Skeletal muscle satellite cell (primary cell): ENCODE results near the gene PTPRD.

Source experiments
- H3K27me3 ChIP-seq: 2 replicates; pipeline ENCODE4 v1.7.0; 2013; ENCODE audit warnings: low read length; ENCODE audit not compliant: control insufficient read depth, insufficient read depth
- H3K36me3 ChIP-seq: 2 replicates; pipeline ENCODE4 v1.7.0; 2013; ENCODE audit warnings: mild to moderate bottlenecking, control low read depth, low read length; ENCODE audit not compliant: insufficient read depth
- H3K4me1 ChIP-seq: 2 replicates; pipeline ENCODE4 v1.7.0; 2013; ENCODE audit warnings: low read length; ENCODE audit not compliant: control insufficient read depth, insufficient read depth
- H3K4me2 ChIP-seq: 2 replicates; pipeline ENCODE4 v1.7.0; 2013; ENCODE audit warnings: mild to moderate bottlenecking, low read length
- H3K4me3 ChIP-seq: 2 replicates; pipeline ENCODE4 v1.7.0; 2013; ENCODE audit warnings: low read length
- H3K9ac ChIP-seq: 2 replicates; pipeline ENCODE4 v1.7.0; 2013; ENCODE audit warnings: mild to moderate bottlenecking, low read depth, low read length, moderate library complexity
- H3K9me3 ChIP-seq: replicated peaks from 2 replicates; pipeline ENCODE4 v1.7.0; 2013; ENCODE audit warnings: mild to moderate bottlenecking, control low read depth, low read length

PTPRD gene

GRCh38 chr9:8542537-8542936 lies 2070.3 kb downstream of the PTPRD start:
- H3K36me3 ChIP-seq, result no peaks in the 10 kb centered on the region
- no peaks in the 10 kb centered on the region for H3K4me1 ChIP-seq
- no peaks in the 10 kb centered on the region for H3K9me3 ChIP-seq
- H3K4me3 ChIP-seq, result no peak overlapping the region
- no peaks in the 10 kb centered on the region for H3K27me3 ChIP-seq
- no peak overlapping the region for H3K4me2 ChIP-seq
- H3K9ac ChIP-seq, result no peak overlapping the region

DNA sequence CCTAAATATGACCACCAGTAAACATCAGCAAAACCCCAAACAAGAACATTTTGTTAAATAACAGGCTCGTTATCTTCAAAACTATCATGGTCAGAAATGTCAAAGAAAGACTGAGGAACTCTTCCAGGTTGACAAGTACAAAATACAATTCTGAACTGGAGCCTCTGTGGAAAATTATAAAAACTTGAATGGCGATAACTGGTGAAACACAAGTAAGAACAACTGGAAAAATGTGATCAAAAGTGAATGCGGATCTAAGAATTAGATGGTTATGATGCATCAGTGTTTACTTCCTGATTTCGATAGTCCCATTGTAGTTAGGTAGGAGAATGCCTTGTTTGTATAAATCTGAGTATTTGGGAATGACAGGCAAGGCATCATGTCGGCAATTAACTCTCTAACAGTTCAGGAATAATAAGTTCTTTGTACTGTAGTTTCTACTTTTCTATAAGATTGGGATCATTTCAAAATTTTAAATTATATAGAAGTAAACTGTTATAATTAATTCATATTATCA lies 2073.1 kb downstream of the PTPRD start:
- Histone ChIP-seq H3K4me3 (no peak overlapping the region), H3K4me2 (no peak overlapping the region), H3K36me3 (no peaks in the 10 kb centered on the region), H3K9me3 (no peaks in the 10 kb centered on the region), H3K27me3 (no peaks in the 10 kb centered on the region), H3K9ac (no peak overlapping the region), H3K4me1 (no peaks in the 10 kb centered on the region)

GRCh38 chr9:8536845-8537244 lies 2076.0 kb downstream of the PTPRD start:
- Histone ChIP-seq H3K4me2 (no peak overlapping the region), H3K9ac (no peak overlapping the region), H3K4me1 (no peaks in the 10 kb centered on the region), H3K4me3 (no peak overlapping the region), H3K36me3 (no peaks in the 10 kb centered on the region), H3K9me3 (no peaks in the 10 kb centered on the region), H3K27me3 (no peaks in the 10 kb centered on the region)

GRCh38 chr9:8534828-8535227 lies 2078.0 kb downstream of the PTPRD start:
- Histone ChIP-seq H3K4me3 (no peak overlapping the region), H3K9me3 (no peaks in the 10 kb centered on the region), H3K4me2 (no peak overlapping the region), H3K4me1 (no peaks in the 10 kb centered on the region), H3K36me3 (no peaks in the 10 kb centered on the region), H3K9ac (no peak overlapping the region), H3K27me3 (no peaks in the 10 kb centered on the region)

DNA sequence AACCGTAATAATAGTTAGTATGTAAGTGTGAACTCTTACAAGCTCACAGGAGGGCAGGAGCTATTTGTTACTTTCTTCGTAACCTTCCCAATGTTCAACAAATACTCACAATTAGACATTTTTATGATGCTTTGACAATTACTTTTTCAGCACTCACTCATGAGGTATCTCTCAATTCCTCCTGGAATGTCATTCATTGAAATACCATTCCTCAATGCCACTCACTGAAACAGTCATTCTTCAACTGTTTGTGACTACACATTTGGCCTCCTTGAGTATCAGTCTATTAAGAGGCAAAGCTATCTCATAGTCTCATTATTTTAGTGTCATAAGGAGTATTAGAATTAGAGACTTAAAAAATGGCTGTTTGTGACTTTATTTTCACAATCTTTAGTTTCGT lies 2079.1 kb downstream of the PTPRD start:
- H3K4me3 ChIP-seq, result no peak overlapping the region
- H3K4me1 ChIP-seq, result no peaks in the 10 kb centered on the region
- H3K9ac ChIP-seq, result no peak overlapping the region
- no peaks in the 10 kb centered on the region for H3K27me3 ChIP-seq
- no peaks in the 10 kb centered on the region for H3K9me3 ChIP-seq
- H3K36me3 ChIP-seq, result no peaks in the 10 kb centered on the region
- no peak overlapping the region for H3K4me2 ChIP-seq

DNA sequence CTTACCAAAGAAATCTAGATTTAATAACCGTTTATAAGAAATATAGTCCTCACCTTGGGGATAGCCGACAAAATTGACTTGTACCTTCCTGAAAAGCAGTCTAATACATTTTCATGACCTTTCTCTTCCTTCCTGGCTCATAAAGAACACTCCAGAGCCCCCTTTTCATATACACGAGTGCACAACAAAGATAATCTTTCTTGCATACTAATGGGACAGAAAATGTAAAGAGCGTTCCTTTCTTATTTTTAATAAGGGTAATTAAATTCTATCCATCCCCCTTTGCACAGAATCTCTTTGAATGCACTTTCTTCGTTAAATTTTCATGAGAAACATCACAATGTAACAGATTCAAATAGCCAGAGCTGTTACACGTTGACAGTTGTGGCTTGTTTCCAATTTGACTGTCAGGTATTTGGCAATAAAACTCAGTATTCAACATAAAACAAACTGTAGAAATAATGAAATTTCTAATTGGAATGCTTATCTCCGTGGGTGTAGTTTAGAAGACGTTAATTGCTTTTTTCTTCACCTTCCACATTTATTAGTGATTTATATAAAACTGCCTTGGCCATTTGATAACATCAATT lies 2080.9 kb downstream of the PTPRD start:
- H3K4me2 ChIP-seq, result no peak overlapping the region
- no peaks in the 10 kb centered on the region for H3K27me3 ChIP-seq
- H3K4me3 ChIP-seq, result no peak overlapping the region
- no peaks in the 10 kb centered on the region for H3K4me1 ChIP-seq
- no peaks in the 10 kb centered on the region for H3K36me3 ChIP-seq
- H3K9ac ChIP-seq, result no peak overlapping the region
- no peaks in the 10 kb centered on the region for H3K9me3 ChIP-seq

GRCh38 chr9:8521112-8521511 lies 2091.7 kb downstream of the PTPRD start:
- Histone ChIP-seq H3K4me2 (no peak overlapping the region), H3K9me3 (no peaks in the 10 kb centered on the region), H3K9ac (no peak overlapping the region), H3K27me3 (no peaks in the 10 kb centered on the region), H3K4me3 (no peak overlapping the region), H3K36me3 (no peaks in the 10 kb centered on the region), H3K4me1 (no peaks in the 10 kb centered on the region)

DNA sequence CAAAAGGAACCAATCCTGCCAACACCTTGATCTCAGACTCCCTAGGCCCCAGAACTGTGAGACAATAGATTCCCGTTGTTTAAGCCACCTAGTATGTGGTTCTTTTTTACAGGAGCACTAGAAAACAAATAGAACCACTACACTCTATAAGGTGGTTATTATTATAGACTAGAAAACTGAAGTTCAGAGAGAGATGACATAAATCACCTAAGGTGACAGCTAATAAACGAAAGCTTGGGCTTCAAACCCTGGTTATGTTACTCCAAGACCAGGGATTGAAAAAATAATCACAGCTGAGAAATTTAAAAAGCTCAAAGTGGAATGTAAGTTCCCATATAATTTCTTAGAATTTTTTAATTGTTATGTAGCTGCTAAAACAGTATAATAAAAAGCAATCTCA lies 2097.1 kb downstream of the PTPRD start:
- H3K9ac ChIP-seq, result no peak overlapping the region
- H3K9me3 ChIP-seq, result no peaks in the 10 kb centered on the region
- H3K36me3 ChIP-seq, result no peaks in the 10 kb centered on the region
- H3K27me3 ChIP-seq, result no peaks in the 10 kb centered on the region
- no peak overlapping the region for H3K4me3 ChIP-seq
- H3K4me1 ChIP-seq, result no peaks in the 10 kb centered on the region
- H3K4me2 ChIP-seq, result no peak overlapping the region

GRCh38 chr9:8514760-8515159 lies 2098.0 kb downstream of the PTPRD start:
- Histone ChIP-seq H3K27me3 (no peaks in the 10 kb centered on the region), H3K9me3 (no peaks in the 10 kb centered on the region), H3K4me3 (no peak overlapping the region), H3K9ac (no peak overlapping the region), H3K36me3 (no peaks in the 10 kb centered on the region), H3K4me2 (no peak overlapping the region), H3K4me1 (no peaks in the 10 kb centered on the region)

DNA sequence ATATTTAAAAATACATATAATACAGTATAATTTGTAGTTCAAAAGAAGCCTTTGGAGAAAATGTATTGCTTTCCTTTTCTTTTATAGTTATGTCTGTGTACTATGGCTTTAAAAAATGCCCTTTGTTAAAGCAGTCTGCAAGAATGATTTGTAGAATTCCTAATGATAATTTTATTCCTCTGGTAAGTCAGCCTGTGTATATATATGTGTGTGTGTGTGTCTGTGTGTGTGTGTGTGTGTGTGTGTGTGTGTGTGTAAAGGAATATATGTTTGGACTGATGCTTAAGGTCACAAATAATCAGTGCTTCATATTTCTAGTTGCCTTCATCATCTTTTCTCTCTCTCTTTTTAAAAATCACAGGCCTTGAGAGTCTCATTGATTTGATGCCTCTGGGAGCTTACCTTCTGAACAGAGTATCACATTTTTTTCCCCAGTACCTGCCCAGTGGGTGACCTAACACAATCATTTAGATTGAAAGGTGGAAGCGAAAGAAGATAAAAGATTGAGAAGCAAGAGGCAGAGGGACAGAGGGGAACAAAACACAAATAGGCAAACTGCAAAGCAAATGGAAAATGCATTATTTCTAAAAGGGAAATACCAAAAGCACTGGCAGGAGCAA lies 2104.0 kb downstream of the PTPRD start:
- H3K9me3 ChIP-seq, result no peaks in the 10 kb centered on the region
- no peak overlapping the region for H3K4me2 ChIP-seq
- H3K27me3 ChIP-seq, result no peaks in the 10 kb centered on the region
- no peak overlapping the region for H3K9ac ChIP-seq
- H3K4me1 ChIP-seq, result no peaks in the 10 kb centered on the region
- no peaks in the 10 kb centered on the region for H3K36me3 ChIP-seq
- no peak overlapping the region for H3K4me3 ChIP-seq

- no peak overlapping the region for H3K4me3 ChIP-seq
- no peak overlapping the region for H3K9ac ChIP-seq
- H3K4me2 ChIP-seq, result no peak overlapping the region
- no peaks in the 10 kb centered on the region for H3K4me1 ChIP-seq
- H3K9me3 ChIP-seq, result no peaks in the 10 kb centered on the region
- H3K27me3 ChIP-seq, result no peaks in the 10 kb centered on the region
- H3K36me3 ChIP-seq, result no peaks in the 10 kb centered on the region
These were observed 2118.2 kb downstream of the PTPRD start for GRCh38 chr9:8494571-8494970.

GRCh38 chr9:8492679-8493078 lies 2120.1 kb downstream of the PTPRD start:
- Histone ChIP-seq H3K9me3 (no peaks in the 10 kb centered on the region), H3K4me2 (no peak overlapping the region), H3K27me3 (no peaks in the 10 kb centered on the region), H3K4me1 (no peaks in the 10 kb centered on the region), H3K36me3 (no peaks in the 10 kb centered on the region), H3K4me3 (no peak overlapping the region), H3K9ac (no peak overlapping the region)
